Erythroblast (primary cell): Measurements from ENCODE around the gene CPLX1.
"Not testable (repeated sequence)": the region's sequence is repeated elsewhere in the genome, so short reads cannot be mapped to it uniquely, and the experiment has no call there.

Experiments used
- GATA1 ChIP-seq: IDR thresholded peaks from 2 replicates; pipeline ENCODE4 v1.6.1; 2011; ENCODE audit warnings: low read depth, mild to moderate bottlenecking, control low read depth, low read length, moderate library complexity
- POLR2A ChIP-seq: IDR thresholded peaks from 2 replicates; pipeline ENCODE4 v1.6.1; 2011; ENCODE audit warnings: mild to moderate bottlenecking, low read length

GRCh38 chr4:780255-780654 is 45.7 kb downstream of the CPLX1 start:
- TF ChIP-seq POLR2A, GATA1: not testable (repeated sequence)
